GM21528 (cell line): ENCODE data around the gene CAMTA1.
"Not testable (repeated sequence)": the region's sequence is repeated elsewhere in the genome, so short reads cannot be mapped to it uniquely, and the experiment has no call there.

Experiments used
- ATAC-seq: cut with Tn5 transposase; IDR thresholded peaks from one replicate; pipeline ENCODE4 v1.9.1; 2021; ENCODE audit warnings: mild to moderate bottlenecking, moderate library complexity; ENCODE audit not compliant: unreplicated experiment, low FRiP score

CAMTA1 gene

DNA sequence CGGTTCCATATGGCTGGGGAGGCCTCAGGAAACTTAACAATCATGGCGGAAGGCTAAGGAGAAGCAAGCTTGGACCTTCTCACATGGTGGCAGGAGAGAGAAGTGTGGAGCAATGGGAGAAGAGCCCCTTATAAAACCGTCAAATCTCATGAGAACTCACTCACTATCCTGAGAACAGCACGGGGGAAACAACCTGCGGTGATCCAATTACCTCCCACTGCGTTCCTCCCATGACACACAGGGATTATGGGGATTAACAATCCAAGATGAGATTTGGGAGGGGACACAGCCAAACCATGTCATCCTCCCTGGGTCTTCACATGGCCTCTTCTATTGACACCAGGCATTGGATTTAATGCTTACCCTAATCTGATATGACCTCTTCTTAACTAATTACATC lies 530.7 kb downstream of the CAMTA1 start:
- no peak for ATAC-seq

DNA sequence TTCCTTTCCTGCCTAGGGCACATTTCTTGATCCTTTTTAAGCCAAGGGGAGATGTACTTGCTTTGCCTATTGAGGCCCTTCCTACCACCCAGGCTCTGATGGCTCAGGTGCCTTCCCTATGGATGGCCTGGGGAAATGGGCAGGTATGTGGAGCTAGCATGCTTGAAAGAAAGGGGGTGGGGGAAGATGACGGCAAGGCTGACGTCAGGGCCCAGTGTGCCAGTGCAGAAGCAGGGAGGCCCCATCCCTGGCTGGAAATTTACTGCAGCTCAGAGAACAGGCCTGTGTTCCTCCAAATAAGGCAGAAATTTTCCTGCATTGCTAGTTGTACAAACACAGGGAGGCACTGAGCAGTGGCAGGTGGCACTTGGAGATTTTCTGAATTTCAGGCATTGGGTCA lies 532.6 kb downstream of the CAMTA1 start:
- no peak for ATAC-seq

DNA sequence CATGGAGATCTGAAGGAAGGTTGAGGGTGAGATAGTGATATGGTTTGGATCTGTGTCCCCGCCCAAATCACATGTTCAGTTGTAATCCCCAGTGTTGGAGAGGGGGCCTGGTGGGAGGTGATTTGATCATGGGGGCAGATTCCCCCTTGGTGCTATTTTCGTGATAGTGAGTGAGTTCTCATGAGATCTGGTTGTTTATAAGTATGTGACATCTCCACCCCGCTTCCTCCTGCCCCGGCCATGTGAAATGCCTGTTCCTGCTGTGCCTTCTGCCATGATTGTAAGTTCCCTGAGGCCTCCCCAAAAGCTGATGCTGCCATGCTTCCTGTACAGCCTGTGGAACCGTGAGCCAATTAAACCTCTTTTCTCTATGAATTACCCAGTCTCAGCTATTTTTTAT lies 533.9 kb downstream of the CAMTA1 start:
- no peak for ATAC-seq

DNA sequence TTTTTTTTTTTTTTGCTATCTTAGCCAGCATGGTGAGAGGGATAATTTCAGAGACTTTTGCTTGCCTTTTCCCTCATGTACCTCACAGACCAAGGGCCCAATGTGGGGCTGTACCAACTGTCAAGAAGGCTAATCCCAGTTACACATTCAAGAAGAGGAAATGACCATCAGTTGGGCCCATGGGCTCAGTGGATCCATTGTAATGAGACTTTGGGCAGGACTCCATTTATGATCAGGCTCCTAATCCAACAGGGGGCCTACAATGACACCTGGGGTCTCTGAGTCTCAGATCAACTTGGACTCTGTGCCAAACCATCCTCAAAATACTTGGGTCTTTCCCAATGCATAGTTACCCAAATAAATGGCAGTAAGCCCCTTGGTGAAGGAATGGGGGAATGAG lies 535.4 kb downstream of the CAMTA1 start:
- no peak for ATAC-seq

DNA sequence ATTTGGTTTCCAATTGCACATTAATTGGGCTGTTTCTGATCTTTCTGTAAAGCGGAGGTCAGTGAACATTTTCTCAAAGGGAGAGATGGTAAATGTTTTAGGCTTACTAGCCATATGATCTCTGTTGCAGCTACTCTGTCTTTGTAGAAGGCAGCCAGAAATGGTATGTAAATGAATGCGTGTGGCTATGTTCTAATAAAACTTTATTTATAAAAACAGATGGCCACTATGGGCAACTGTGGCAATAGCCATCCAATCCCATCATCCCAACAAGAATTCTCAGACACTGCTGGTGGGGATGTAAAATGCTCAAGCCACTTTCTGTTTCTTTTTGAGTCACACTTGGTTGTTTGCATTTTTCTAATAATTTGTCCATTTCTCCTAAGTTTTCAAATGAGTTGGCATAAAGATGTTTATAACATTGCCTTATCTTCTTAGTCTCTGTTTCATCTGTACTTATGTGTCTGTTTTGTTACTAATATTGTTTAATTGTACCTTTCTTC lies 537.1 kb downstream of the CAMTA1 start:
- ATAC-seq: no peak

DNA sequence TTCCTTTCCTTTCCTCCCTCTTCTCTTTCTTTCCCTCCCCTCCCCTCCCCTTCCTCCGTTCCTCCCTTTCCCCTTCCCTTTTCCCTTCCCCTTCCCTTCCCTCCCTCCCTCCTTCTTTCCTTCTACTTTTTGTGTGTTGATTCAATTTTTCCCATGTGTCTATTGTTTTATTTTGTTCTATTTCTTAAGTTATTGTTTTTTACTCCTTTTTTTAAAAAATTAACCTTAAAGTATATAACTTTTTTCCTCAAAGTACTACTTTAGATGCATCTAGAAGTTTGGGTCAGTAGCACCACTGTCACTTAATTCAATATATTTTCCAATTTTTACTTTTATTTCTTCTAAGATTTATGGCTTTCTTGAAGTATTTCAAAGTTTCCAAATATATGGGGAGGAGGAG lies 537.7 kb downstream of the CAMTA1 start:
- no peak for ATAC-seq

DNA sequence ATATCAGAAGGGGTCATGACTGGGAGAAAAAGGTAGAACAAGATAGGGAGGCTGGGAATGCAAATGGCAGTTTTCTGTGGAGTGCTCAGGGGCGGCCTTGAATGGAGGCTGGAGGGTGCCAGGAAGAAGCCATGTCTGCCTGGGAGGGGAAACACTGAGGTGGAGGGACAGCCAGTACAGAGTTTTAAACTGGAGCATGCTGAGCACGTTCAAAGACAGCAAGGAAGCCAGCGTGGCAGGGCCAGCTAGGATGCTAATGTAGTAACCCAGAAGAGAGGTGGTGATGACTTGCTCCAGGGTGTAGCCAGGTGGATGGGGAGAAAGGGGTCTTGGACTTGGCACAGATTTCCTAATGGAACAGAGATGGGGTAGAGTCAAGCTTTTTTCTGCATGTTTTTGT lies 540.0 kb downstream of the CAMTA1 start:
- ATAC-seq: no peak

DNA sequence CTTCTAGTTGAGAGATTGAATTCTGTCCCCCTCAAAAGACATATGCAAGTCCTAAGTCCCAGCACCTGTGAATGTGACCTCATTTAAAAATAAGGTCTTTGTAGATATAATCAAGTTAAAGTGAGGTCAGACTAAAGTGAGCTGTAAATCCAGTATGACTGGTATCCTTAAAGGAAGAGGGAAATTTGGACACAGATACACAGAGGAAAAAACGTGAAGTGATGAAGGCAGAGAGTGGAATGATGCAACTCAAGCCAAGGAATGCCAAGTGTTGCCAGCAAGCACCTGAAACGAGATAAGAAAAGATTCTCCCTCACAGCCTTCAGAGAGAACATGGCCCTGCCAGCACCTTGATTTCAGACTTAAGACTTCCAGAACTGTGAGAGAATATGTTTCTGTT lies 541.1 kb downstream of the CAMTA1 start:
- ATAC-seq: no peak

DNA sequence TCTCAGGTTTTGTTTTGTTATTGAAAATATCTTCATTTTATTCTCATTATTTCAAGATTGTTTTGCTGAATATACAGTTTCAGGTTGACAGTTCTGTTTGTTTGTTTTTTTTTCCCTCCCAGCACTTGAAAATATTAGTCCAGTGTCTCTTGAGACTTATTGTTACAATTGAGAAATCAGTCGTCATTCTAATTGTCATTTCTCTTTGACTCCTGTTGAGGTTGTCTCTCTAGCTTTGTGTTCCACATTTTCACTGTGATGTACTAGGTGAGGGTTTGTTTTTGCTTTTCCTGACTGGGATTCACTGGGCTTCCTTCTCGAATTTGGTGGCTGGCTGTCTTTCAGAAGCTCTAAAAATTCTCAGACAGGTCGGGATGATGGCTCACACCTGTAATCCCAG lies 542.6 kb downstream of the CAMTA1 start:
- no peak for ATAC-seq

DNA sequence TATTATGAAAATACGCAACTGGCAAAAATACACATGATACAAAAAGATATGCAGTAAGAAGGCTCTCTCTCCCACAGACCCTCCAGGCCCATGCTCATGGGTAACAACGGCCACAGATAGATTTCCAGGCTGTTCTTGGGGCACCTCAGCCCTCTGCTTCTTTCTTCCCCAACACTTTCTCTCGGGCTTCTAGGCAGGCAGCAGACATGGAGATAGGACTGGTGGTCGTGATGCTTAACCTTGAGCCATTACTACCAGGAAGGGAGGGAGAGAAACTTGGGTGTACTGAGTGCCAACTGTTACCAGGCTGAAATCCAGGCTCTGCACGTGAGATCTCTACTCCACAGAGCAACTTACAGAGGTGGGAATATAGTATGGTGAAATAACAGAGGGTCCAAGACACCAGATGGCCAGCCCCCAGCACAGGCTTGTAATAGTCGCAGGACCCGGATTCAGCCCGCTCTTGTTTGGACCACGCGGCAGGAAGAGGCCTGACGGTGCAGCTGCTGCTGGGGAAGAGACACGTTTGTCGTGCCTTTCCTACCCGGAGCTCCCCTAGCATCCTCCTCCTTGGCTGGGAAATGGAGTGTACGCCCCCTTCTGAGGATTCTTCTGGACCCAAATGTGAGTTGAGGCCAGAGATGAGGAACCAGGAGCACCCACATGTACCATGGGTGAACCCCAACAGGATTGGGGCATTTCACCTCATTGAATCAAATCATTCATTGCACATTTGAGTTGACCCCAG lies 544.8 kb downstream of the CAMTA1 start:
- no peak for ATAC-seq

DNA sequence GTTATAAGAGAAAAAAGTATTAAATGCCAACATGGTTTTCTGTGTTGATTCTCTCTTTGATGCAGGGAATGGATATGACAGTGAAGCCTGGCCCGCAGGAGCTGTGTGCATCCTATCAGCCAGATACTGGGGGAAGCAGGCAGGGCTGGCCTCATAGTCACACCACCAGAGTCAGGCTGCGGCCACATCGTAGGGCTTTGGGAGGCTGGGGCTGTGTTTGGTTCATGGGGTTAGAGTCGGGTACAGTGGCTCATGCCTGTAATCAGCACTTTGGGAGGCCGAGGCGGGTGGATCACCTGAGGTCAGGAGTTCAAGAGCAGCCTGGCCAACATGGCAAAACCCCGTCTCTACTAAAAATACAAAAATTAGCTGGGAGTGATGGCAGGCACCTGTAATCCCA lies 545.5 kb downstream of the CAMTA1 start:
- not testable (repeated sequence) for ATAC-seq

DNA sequence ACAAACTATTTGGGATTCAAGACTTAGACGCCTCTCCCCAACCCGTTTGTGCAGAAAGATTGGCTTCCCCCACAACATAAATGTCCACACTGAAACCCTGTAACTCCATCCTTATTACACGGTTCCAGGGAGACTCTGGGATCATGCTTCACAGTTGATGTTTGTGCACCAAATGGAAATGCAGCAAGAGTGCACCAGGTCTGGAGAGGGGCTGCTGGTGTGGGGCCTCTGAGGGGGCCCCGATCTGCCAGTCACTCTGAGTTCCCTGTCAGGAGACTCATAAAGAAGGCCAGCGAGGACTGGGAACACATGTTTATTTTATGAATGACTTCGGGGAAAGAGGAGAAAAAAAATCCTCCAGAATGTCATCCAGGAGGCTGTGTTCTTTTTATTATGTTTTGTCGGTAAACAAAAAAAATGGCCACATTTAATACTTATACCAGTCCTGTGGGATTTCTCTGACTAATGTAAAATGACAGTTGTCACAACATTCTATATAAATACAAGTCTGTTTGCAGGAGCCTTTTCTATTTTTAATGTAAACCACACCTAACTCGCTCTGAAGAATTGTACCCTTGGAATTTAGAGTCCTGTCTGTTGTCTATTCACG lies 546.8 kb downstream of the CAMTA1 start:
- ATAC-seq: no peak

DNA sequence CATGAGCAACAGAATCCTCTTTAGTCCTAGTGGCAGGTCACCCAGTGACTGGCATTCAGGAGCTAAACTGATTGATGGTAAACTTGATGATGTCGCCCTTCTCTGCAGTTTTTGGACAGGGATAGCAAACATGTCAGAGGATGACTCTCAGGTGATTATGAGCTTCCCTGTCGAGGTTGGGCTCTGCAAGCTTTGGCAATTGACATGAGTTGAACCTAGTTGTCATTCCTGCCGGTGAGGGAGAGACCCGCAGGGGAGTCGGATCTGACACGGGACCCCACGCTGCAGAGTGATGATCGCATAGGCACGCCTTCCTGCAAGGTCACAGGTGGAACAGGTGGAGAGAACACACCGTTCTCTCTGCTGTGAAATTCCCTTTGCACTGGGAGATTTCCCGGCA lies 547.8 kb downstream of the CAMTA1 start:
- ATAC-seq: no peak

DNA sequence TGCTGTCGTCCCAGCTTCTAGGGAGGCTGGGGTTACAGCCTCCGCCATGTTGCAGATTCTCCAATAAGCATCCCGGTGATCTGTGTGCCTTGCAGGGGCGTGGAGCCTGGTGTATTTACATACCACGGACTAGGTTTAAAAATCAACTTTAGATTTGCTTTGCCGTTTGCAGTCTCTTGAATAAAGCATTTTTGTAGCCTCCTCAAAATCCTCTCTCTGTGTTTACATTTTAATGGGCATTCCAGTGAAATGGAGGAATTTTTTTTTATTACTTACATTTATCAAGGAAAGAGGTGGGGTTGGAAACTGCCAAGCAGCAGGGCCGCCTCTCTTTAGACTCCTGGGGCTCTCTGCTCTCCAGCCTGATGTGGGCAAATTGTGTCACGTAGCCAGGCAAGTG lies 548.4 kb downstream of the CAMTA1 start:
- ATAC-seq: no peak

DNA sequence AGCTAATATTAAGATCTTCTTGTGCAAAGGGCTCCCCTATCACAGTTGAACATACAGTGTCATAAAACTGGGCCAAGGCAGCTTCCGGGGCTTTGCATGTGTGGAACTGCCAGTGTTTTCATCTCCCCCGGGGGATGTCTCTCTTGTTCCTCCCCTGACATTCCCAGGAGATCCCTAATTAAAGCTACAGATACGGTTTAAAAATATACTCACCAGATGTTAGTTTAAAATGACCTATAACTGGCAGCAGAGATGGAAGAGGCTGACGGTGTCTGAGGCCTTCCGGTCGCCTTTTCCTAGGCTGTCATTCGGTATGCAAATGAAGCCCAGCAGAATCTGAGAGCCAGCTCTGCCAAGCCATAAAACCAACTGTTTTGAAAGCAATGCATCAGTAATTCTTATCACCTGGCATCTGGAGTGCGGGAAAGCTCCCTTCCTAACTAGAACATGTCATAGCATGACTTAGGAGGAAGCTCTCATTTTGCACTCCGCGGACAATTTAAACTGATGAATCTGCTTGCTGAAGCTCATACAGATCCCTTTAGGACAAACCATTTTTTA lies 549.3 kb downstream of the CAMTA1 start:
- no peak for ATAC-seq

DNA sequence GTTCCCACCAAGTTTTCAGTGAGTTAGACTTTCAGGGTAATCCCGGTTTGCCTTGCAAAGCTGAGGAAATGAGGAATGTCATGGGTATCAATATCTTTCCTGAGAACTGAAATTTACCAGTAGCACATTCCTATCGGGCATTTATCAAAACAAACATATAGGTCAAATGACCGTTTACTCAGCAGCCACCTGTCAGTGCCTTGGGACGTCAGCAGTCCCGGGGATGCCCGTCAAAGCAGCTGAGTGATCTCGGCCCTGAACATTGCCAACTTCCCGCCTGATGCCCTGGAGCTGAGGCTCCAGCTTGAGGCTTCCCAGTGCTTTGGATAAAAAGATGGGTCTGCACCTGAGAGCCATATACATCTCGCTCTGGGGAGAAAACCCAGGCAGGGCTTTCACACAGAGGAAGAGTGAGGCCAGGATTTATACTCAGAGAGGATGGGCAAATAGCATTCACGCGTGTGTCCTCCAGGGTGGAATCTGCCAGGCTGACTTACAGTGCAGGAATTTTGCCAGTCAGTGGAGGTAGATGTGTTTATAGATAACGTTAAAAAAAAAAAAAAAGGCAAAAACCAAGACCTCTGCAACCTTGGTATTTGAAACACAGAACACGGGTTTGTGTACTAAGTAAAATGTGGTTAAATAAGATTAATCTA lies 550.1 kb downstream of the CAMTA1 start:
- no peak for ATAC-seq

DNA sequence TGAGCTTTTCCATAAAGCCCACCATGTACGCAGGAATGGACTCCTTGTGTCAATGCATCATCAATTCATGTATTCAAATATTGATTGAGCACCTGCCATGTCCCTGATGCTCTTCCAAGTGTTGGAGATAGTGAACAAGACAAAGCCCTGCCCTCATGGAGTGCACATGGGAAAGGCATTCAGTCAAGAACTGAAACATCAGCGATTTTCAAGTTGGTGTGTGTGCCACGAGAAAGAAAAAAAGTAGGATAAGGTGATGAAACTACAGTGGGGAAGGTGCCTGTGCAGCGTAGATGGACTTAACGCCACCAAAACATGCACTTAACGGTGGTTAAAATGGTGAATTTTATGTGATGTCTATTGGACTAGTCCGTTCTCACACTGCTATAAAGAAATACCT lies 553.2 kb downstream of the CAMTA1 start:
- no peak for ATAC-seq

DNA sequence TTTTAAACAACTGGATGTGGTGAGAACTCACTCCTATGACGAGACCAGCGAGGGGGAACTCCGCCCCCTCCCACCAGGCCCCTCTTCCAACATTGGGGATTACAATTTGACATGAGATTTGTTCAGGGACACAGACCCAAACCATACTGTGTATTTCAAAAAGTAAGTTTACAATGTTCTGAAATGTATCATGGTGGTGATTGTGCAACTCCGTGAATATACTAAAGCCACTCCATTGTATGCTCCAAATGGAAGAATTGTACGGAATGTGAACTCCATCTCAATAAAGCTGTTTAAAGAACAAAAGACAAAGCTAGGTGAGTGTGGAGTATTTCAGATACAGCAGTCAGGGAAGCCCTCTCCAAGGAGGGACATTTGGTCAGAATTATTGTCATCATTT lies 553.8 kb downstream of the CAMTA1 start:
- ATAC-seq: no peak

DNA sequence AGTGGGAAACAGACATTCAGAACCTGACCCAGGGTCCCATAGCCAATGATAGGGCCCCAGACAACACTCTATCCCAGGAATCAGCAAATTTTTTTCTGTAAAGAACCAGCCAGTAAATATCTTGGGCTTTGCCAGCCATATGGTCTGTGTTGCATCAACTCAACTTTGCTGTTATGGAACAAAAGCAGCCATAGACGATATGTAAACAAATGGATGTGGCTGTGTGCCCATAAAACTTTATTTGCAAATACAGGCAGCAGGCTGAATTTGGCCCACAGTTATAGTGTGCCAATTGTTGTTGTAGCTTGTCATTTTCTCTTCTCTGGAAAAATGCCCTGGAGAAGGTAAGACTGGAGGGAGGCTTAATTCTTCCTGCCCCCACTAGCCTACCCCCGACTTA lies 554.7 kb downstream of the CAMTA1 start:
- no peak for ATAC-seq

DNA sequence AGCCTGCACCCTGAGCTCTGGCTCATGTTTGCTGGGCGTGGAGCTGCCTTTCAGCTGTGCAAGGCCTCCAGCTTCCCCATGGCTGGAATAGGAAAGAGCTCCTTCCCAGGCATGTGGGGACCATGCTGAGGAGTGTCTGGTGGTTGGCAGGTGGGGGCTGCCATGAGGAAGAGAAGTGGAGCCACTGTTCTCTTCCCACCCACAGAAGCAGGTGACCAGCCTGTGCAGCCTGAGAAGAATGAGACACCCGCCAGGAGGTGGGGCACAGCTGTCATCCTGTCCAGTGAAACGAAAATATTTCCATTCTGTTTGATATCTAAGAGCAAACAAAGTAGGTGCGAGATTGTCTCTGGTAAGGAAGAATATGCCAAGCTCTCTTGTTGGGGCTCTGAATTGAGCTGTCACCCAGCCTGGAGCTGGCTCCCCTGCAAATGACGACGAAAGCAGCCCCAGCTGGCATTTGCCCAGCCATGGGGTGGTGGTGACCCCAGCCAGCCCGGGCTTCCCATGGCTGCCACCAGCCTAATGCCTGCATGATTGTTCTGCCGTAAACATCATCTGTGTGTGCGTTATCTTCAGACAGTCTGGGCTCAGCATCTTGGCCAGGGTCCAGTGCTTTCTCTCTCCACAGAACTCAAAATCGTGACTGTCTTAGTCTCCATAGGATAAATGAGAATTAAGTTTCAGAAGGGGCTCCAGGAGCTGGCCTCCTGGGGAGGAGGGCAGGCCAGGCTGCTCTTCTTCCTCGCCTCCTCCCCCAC lies 556.1 kb downstream of the CAMTA1 start:
- ATAC-seq: no peak

DNA sequence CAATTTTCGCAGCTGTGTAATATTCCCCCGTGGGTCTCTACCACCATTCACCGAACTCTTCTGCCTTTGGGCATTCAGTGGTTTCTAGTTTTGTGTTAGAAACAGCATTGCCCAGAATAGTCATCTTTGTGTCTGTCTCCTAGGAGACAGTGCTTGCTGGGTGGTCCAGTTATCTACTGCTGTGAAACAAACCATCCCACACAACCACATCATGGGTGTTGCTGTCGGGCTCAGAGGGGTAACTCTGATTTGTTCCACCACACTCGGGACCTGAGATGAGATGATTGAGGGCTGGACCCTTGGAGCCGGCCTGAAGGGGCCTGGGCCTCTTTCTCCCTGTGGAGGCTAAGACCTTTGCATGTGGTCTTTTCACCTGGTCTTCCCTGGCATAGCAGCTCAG lies 558.6 kb downstream of the CAMTA1 start:
- no peak for ATAC-seq
